Measurements from ENCODE around the gene RALY. TPM values are rescaled to one million over a fixed set of nuclear protein-coding genes. Genes with fewer than 3 reads are reported as not detected.

RALY gene
- total and polyA plus RNA-seq, 2 donors (not counting 3 experiments of a cell fraction or from before 2014, with no cell fraction given): 142 to 146 TPM

DNA sequence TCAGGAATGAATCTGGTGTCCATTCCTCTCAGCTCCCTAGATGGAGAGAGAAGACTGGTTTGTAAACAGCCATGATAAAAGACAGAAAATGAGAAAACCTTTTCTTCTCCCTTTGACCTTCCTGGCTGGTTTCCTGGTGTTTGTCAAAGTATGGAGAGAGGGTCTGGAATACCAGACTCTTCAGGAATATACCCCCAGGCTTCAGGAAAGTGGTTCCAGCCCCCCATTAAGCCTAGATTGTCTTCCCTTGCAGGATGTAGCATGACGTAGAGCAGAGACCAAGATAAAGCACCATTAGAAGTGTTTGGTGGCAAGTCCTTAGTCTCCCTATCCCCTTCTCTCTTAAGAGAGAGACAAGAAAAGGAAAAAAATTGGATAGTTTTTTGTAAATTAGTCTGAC lies 67.3 kb downstream of the RALY start:
- Histone ChIP-seq H3K27ac (ENCODE audit: insufficient read depth, low read depth, low read length) (no peak overlapping the region), H4K20me1 (replicated peaks; ENCODE audit: control insufficient read depth, extremely low read depth, insufficient read depth, low read length) (peaks cover 7% of the 10 kb centered on the region), H3K79me2 (ENCODE audit: control insufficient read depth, insufficient read depth, low read length) (peaks cover 67% of the 10 kb centered on the region), H3K4me2 (ENCODE audit: insufficient read depth, low read length) (no peak overlapping the region), H3K4me3 (replicated peaks in 1 of 3; ENCODE audit: insufficient read depth in 1 of 3, low read depth in 1 of 3, low read length in 3 of 3) (no peak overlapping the region), H3K36me3 (ENCODE audit: control insufficient read depth in 2 of 2, extremely low read depth in 1 of 2, insufficient read depth in 2 of 2, low read length in 2 of 2) (no peaks in the 10 kb centered on the region), H3K9me3 (replicated peaks; ENCODE audit: control insufficient read depth, insufficient read depth, low read length) (no peaks in the 10 kb centered on the region), H3K9me1 (replicated peaks; ENCODE audit: control insufficient read depth, extremely low read depth, insufficient read depth, low read length) (no peaks in the 10 kb centered on the region), H3K9ac (replicated peaks; ENCODE audit: extremely low read depth, insufficient read depth, low read length) (no peak overlapping the region), H3K27me3 (ENCODE audit: control insufficient read depth in 2 of 2, insufficient read depth in 2 of 2, low read length in 2 of 2) (no peaks in the 10 kb centered on the region), H2AFZ (ENCODE audit: low read depth, low read length) (no peak overlapping the region), H3K4me1 (ENCODE audit: control insufficient read depth, extremely low read depth, insufficient read depth, low read length) (no peaks in the 10 kb centered on the region)
- no peak for FAIRE-seq
- CTCF ChIA-PET: interaction anchor here (1.4 kb wide), 1 partner anchor 198 kb away, joined by 7 read pairs; no protein-coding TSS in a partner anchor
- dilution Hi-C loops (cut with MboI; ENCODE audit: extremely low pct_ligation_motif_present, low sequenced_read_pairs): no loop called here
- POLR2A ChIA-PET: no interaction called here
- TF ChIP-seq POLR2AphosphoS5 (IDR thresholded peaks at IDR 0.05; ENCODE audit: insufficient read depth, low read depth, low read length): no peak
- TF ChIP-seq, protein P1, sequence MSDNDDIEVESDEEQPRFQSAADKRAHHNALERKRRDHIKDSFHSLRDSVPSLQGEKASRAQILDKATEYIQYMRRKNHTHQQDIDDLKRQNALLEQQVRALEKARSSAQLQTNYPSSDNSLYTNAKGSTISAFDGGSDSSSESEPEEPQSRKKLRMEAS (IDR thresholded peaks at IDR 0.05; ENCODE audit: insufficient read depth, insufficient read length): no peak
- TF ChIP-seq POLR2A (IDR thresholded peaks at IDR 0.05; ENCODE audit: low read depth, low read length): no peak
- TF ChIP-seq, protein P2, sequence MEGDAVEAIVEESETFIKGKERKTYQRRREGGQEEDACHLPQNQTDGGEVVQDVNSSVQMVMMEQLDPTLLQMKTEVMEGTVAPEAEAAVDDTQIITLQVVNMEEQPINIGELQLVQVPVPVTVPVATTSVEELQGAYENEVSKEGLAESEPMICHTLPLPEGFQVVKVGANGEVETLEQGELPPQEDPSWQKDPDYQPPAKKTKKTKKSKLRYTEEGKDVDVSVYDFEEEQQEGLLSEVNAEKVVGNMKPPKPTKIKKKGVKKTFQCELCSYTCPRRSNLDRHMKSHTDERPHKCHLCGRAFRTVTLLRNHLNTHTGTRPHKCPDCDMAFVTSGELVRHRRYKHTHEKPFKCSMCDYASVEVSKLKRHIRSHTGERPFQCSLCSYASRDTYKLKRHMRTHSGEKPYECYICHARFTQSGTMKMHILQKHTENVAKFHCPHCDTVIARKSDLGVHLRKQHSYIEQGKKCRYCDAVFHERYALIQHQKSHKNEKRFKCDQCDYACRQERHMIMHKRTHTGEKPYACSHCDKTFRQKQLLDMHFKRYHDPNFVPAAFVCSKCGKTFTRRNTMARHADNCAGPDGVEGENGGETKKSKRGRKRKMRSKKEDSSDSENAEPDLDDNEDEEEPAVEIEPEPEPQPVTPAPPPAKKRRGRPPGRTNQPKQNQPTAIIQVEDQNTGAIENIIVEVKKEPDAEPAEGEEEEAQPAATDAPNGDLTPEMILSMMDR (IDR thresholded peaks at IDR 0.05; ENCODE audit: extremely low read depth in 1 of 2, insufficient read depth in 1 of 2, low read depth in 1 of 2, low read length in 2 of 2): no peak
- TF ChIP-seq FOS (IDR thresholded peaks at IDR 0.05; ENCODE audit: borderline replicate concordance, insufficient read depth, low read length): no peak
- no peak for TF ChIP-seq GATA2 (IDR thresholded peaks at IDR 0.05; ENCODE audit: insufficient read depth, insufficient read length, low read depth, low read length)
- no peak for TF ChIP-seq MYC (IDR thresholded peaks at IDR 0.05; ENCODE audit: low read depth, low read length)
- no peak for TF ChIP-seq JUN (IDR thresholded peaks at IDR 0.05; ENCODE audit: borderline replicate concordance, insufficient read depth, insufficient read length, low read depth)
- no peak for TF ChIP-seq EZH2 (IDR thresholded peaks at IDR 0.05; ENCODE audit: borderline replicate concordance, low read depth, low read length, severe bottlenecking)
- no peak for DNase-seq (ENCODE audit: low read depth, low spot score)
- intact Hi-C loops (cut with micrococcal nuclease): no loop called here
- no TSS peak for BruUV-seq (replicated peaks)

Data from endothelial cell of umbilical vein (primary cell).